ENCODE data around the gene CNR2.

GRCh38 chr1:23906731-23907130 is 6.4 kb downstream of the CNR2 start:
- TF ChIP-seq CTCF (IDR thresholded peaks at IDR 0.05) (no peak), EP300 (IDR thresholded peaks at IDR 0.05) (no peak)
